ENCODE results near the gene RNF20.

- no peak for TF ChIP-seq CTCF (IDR thresholded peaks at IDR 0.05)
- TF ChIP-seq POLR2A (IDR thresholded peaks at IDR 0.05) = no peak
These were observed 25.4 kb upstream of the RNF20 start for GRCh38 chr9:101508211-101508610.

All from uterus (tissue), 2 donors.